HUDEP-2 (cell line): ENCODE results near the gene MAN1C1.
A peak's percentile ranks its signal among the peaks of the same experiment; 100 is the strongest.

Experiments
- DNase-seq, 76 experiments: peaks; one replicate each; lab custom pipeline; 2025; ENCODE audit not compliant: unreplicated experiment in 76 of 76; lab: John Stamatoyannopoulos, UW

Gene MAN1C1

GRCh38 chr1:25675729-25676476 lies 59.3 kb downstream of the MAN1C1 start:
- no peak for DNase-seq

DNA sequence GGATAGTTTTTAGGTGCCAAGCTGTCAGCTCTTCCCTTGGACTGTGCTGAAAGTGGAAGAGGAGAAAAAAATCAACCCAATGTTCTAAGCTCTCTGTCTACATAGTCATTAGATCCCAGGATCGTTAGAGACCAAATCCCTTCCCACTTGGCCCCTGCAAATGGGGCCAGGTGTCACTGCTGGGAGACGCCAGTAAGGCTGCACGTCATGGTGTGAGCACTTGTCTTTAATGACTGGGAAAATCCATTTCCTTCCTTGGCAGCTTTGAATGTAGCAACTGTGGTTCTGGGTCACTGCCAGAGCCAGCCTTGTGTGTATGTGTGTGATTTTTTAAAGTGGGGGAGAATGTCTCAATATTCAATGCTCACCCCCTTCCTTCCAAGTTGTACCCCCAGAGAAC lies 59.9 kb downstream of the MAN1C1 start:
- no peak for DNase-seq

DNA sequence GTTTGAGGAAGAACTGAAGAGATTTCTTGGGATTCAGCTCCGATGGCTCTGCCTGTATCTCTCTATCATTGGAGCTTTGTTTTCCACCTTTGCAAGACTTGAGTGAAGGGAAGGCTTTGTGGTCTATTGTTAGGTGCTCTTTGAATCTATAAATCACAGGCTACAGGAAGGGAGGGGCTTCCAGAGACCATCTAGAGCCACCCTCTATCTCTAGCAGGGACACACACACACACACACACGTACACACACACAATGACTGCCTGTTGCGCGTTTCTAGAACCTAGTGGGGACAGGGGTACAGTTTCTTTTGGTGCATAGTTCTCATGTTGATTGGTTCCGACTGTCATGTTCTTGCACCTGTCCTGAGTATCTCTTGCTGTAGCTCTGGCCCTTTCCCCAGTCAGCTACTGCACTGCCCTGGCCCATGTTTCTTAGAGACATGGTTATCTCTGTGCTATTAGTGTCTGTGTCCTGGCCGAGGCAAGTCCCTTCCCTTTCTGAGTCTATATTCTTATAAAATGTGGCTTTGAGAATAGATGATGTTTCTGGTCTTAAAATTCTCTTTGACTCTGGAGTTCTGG lies 60.7 kb downstream of the MAN1C1 start:
- DNase-seq, result no peak

GRCh38 chr1:25679171-25679570 lies 62.6 kb downstream of the MAN1C1 start:
- DNase-seq, result no peak

DNA sequence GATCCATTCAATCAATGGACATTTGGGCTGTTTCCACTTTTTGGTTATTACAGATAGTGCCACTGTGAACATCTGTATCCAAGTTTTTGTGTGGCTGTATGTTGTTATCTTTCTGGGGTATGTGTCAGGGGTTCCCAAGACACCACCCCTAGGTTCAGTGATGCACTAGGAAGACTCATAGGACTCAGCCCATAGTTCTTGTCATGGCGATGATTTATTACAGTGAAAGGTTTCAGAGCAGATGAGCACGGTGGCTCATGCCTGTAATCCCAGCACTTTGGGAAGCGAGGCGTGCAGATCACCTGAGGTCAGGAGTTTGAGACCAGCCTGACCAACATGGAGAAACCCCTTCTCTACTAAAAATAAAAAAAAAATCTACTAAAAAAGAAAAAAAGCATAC lies 64.1 kb downstream of the MAN1C1 start:
- DNase-seq, result no peak

- no peak for DNase-seq
These were observed 65.5 kb downstream of the MAN1C1 start for GRCh38 chr1:25682059-25682601.

- no peak for DNase-seq
These were observed 66.6 kb downstream of the MAN1C1 start for GRCh38 chr1:25683177-25683576.

GRCh38 chr1:25683731-25684130 lies 67.1 kb downstream of the MAN1C1 start:
- DNase-seq, result no peak

GRCh38 chr1:25684216-25684965 lies 67.8 kb downstream of the MAN1C1 start:
- no peak for DNase-seq

GRCh38 chr1:25685211-25685750 lies 68.7 kb downstream of the MAN1C1 start:
- no peak for DNase-seq

DNA sequence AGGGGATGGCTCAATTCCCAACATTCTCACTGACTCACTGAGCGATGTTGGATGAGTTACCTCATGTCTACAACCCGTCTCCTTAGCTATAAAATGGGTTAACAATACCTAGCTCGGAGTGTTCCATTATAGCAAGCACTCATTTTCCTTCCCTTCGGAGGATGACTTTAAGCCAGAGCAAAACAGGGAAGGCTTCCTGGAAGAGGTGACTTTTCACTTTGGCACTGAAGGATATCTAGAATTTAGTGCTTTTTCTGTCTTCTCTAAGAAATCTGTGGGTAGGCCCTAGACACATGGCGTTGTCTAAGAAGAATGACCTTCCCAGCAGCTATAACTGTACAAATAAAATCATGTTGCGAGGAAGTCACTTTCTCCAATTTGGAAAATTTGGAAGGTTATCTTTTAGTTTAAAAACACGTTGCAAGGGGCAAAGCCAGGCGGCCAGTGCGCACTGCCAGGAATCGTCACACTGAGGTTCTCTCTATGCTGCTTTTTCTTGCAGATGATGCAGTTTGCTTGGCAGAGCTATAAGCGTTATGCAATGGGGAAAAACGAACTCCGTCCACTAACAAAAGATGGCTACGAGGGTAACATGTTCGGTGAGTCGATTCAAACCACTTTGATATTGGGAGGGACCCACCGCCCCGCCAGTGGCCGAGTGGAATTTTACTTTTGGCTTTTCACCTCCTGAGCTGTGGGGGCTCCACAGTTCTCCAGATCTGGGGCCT lies 69.5 kb downstream of the MAN1C1 start:
- no peak for DNase-seq

GRCh38 chr1:25687221-25688017 lies 70.8 kb downstream of the MAN1C1 start:
- DNase-seq, result no peak

GRCh38 chr1:25688390-25689119 lies 72.0 kb downstream of the MAN1C1 start:
- DNase-seq, result no peak

DNA sequence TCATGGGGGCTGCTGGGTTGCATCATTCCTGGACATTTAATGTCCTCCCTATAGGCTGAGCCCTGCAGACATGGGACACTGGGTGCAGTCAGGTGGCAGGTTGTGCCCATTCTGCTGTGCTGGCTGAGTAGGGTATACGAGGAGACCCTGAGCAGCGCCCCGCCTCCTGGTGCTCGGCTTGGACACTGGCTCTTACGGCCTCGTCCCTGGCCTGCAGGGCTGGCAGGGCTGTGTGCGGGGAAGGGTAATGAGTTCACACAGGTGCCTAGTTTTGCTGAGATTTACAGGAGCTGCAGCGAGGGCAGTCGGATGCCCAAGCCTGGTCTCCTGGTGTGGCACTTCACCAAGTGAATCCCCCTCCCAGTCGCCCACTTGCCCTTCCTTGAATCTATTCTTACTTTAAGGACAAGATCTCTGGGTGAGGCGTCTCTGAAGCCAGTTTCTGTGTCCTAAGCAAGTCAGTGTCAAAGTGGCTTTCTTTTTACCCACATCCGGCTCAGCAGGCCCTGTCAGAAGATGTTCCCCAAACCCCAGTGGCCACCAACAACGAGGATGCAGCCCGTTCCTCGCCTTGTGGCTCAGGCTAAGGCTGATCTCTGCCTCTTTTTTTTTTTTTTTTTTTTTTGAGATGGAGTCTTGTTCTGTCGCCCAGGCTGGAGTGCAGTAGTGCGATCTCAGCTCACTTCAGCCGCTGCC lies 73.2 kb downstream of the MAN1C1 start:
- DNase-seq, result no peak

GRCh38 chr1:25690396-25690956 lies 73.9 kb downstream of the MAN1C1 start:
- DNase-seq, result no peak

DNA sequence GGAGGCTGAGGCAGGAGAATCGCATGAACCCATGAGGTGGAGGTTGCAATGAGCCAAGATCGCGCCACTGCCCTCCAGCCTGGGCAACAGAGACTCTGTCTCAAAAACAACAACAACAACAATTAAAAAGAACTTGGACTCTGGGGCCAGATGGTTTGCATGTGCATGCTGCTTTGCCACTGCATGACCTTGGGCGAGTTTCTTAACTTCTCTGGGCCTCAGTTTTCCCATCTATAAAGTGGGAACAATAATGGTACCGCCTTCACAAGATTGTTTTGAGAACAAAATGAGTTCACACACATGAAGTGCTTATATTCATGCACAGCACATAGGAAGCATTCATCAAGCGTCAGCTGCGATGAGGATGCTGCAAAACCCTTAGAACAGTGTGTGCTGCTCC lies 74.6 kb downstream of the MAN1C1 start:
- no peak for DNase-seq

DNA sequence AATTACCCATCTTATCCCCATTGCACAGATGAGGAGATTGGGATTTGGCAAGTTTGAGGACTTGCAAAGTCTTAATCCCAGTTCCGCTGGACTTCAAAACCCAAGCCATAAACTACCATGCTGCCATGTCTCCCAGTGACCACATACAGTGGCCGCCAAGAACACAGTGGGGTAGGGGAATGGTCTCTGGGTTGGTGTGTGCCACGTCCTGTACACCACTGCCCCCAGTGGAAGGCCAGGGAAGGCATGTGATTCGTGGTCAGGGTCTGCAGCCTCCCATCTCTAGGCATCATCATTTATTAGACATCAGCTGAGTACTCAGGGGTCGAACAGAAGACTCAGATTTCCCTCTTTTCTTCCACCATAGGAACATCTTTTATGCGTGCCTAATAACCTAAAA lies 76.0 kb downstream of the MAN1C1 start:
- DNase-seq, result peak in 1 of 76 experiments; percentile 5
